ENCODE results near the gene APCDD1L.

The APCDD1L gene

DNA sequence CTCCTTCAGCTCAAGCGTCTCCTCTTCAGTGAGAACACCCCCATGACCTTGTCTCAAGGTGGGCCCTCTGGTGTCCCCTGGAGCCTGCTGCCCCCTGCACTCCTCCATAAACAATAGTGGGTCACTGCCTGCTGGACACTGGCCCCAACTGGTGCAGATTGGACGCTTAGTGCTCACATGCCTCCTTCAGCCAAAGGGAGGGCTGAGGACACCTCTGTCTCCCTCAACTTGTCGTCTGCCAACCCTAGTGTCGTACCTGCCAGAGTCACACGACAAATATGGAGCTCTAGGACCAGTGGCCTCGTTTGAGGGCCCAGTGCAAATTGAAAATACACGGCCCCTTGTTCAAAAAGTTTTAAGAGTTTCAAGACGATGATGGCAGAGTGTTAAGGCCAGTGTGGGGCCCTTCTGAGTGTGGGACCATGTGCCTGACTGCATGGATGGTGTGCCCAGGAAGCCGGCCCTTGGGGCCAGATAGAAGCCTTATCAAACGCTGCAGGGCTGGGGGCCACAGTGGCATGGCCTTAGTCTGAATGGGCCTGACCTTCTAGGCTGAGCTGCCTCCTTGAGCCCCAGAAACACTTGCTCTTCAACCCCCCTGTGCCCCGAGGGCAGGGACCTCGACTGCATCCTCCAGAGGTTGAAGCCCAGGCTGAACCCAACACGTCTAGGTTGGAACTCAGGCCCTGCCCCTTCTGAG is 20.1 kb downstream of the APCDD1L start:
- H3K79me2 ChIP-seq (ENCODE audit: insufficient read depth, low read length) = no peaks in the 10 kb centered on the region
- no peaks in the 10 kb centered on the region for H3K27me3 ChIP-seq (ENCODE audit: insufficient read depth, low read length)
- TF ChIP-seq EZH2 (IDR thresholded peaks at IDR 0.05; ENCODE audit: borderline replicate concordance, low read length) = no peak
- TF ChIP-seq, protein P1, sequence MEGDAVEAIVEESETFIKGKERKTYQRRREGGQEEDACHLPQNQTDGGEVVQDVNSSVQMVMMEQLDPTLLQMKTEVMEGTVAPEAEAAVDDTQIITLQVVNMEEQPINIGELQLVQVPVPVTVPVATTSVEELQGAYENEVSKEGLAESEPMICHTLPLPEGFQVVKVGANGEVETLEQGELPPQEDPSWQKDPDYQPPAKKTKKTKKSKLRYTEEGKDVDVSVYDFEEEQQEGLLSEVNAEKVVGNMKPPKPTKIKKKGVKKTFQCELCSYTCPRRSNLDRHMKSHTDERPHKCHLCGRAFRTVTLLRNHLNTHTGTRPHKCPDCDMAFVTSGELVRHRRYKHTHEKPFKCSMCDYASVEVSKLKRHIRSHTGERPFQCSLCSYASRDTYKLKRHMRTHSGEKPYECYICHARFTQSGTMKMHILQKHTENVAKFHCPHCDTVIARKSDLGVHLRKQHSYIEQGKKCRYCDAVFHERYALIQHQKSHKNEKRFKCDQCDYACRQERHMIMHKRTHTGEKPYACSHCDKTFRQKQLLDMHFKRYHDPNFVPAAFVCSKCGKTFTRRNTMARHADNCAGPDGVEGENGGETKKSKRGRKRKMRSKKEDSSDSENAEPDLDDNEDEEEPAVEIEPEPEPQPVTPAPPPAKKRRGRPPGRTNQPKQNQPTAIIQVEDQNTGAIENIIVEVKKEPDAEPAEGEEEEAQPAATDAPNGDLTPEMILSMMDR (IDR thresholded peaks at IDR 0.05; ENCODE audit: low read length) = no peak

DNA sequence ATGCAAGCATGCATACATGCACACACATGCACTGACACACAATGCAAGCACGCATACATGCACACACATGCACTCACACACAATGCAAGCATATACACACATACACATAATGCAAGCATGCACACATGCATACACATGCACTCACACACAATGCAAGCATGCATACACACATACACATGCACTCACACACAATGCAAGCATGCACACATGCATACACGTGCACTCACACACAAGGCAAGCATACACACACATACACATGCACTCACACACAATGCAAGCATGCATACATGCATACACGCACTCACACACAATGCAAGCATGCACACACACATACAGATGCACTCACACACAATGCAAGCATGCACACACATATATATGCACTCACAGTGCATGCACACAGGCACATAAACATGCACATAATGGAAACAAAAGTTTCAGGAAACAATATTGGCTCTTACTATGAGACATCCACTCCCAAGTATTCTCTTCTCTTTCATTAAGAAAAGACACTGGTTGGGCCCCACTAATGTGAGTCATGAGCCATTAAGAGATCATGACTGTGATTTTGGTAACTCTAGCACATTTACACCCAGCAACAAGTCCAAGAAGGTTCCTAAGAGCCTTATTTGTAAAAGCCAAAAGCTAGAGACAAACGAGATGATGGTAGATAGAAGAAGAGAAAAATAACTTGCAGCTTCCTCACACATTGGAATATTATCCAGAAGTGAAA is 22.2 kb downstream of the APCDD1L start:
- Histone ChIP-seq H3K27me3 (ENCODE audit: insufficient read depth, low read length) (no peaks in the 10 kb centered on the region), H3K4me1 (ENCODE audit: insufficient read depth, low read length, severe bottlenecking) (no peaks in the 10 kb centered on the region), H2AFZ (ENCODE audit: low read length) (no peak overlapping the region), H3K9me3 (ENCODE audit: low read length) (0 out of 2 replicates have a peak, but pooled peaks cover 2% of the 10 kb centered on the region), H3K4me2 (ENCODE audit: low read length) (no peak overlapping the region), H3K79me2 (ENCODE audit: insufficient read depth, low read length) (no peaks in the 10 kb centered on the region), H3K27ac (ENCODE audit: low read depth, low read length, poor library complexity, severe bottlenecking) (no peak overlapping the region), H4K20me1 (ENCODE audit: insufficient read depth, low read length) (no peaks in the 10 kb centered on the region), H3K9ac (ENCODE audit: low read length) (no peak overlapping the region), H3F3A (ENCODE audit: insufficient read depth, low read length) (no peaks in the 10 kb centered on the region), H3K36me3 (ENCODE audit: insufficient read depth, low read length) (no peaks in the 10 kb centered on the region), H3K9me2 (ENCODE audit: low read depth, low read length) (no peaks in the 10 kb centered on the region), H3K4me3 (ENCODE audit: low read depth, low read length, poor library complexity, severe bottlenecking) (no peak overlapping the region)
- TF ChIP-seq EZH2 (IDR thresholded peaks at IDR 0.05; ENCODE audit: borderline replicate concordance, low read length) = no peak
- TF ChIP-seq, protein P1 (IDR thresholded peaks at IDR 0.05; ENCODE audit: low read length) = no peak

More for the DNA sequence above, 20.1 kb downstream of the APCDD1L start:
- H3F3A ChIP-seq (ENCODE audit: insufficient read depth, low read length) = no peaks in the 10 kb centered on the region
- no peak overlapping the region for H3K9ac ChIP-seq (ENCODE audit: low read length)
- no peaks in the 10 kb centered on the region for H4K20me1 ChIP-seq (ENCODE audit: insufficient read depth, low read length)
- H3K4me2 ChIP-seq (ENCODE audit: low read length) = no peak overlapping the region
- no peaks in the 10 kb centered on the region for H3K36me3 ChIP-seq (ENCODE audit: insufficient read depth, low read length)
- no peaks in the 10 kb centered on the region for H3K9me2 ChIP-seq (ENCODE audit: low read depth, low read length)
- H3K27ac ChIP-seq (ENCODE audit: low read depth, low read length, poor library complexity, severe bottlenecking) = no peak overlapping the region
- H3K4me3 ChIP-seq (ENCODE audit: low read depth, low read length, poor library complexity, severe bottlenecking) = no peak overlapping the region
- no peaks in the 10 kb centered on the region for H3K4me1 ChIP-seq (ENCODE audit: insufficient read depth, low read length, severe bottlenecking)
- no peak overlapping the region for H2AFZ ChIP-seq (ENCODE audit: low read length)
- no peaks in the 10 kb centered on the region for H3K9me3 ChIP-seq (ENCODE audit: low read length)

DNA sequence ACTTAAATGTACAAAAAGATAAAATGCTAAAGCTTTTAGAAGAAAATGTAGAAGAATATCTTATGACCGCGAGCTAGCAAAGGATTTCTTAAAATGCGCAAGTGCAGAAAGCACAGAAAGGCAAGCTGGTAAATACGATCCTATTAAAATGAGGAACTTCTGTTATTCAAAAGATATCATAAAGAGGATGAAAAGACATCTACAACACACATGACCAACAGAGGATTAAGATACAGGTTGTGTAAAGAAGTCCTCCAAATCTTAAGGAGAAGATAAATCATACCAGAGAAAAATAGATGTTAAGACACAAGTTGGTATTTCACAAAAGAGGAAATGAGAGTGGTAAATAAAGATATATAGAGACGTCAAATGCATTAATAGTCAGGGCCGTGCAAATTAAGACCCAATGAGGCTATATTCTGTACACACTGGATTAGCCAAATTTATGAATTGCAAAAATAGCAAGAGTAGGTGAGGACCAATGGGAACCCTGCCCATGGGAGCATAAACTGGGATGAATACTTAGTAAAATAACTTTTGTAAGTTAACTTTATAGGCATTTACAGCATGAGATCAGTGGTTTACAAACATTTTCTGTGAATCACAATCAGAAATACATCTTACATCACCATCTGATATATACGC is 23.0 kb downstream of the APCDD1L start:
- H3K27ac ChIP-seq (ENCODE audit: low read depth, low read length, poor library complexity, severe bottlenecking) = no peak overlapping the region
- H3K9ac ChIP-seq (ENCODE audit: low read length) = no peak overlapping the region
- TF ChIP-seq, protein P1 (IDR thresholded peaks at IDR 0.05; ENCODE audit: low read length) = no peak
- no peak for TF ChIP-seq EZH2 (IDR thresholded peaks at IDR 0.05; ENCODE audit: borderline replicate concordance, low read length)
- no peaks in the 10 kb centered on the region for H3K9me2 ChIP-seq (ENCODE audit: low read depth, low read length)
- H3K79me2 ChIP-seq (ENCODE audit: insufficient read depth, low read length) = no peaks in the 10 kb centered on the region
- no peaks in the 10 kb centered on the region for H3K4me1 ChIP-seq (ENCODE audit: insufficient read depth, low read length, severe bottlenecking)
- H3K9me3 ChIP-seq (ENCODE audit: low read length) = 0 out of 2 replicates have a peak, but pooled peaks cover 3% of the 10 kb centered on the region
- H3K4me3 ChIP-seq (ENCODE audit: low read depth, low read length, poor library complexity, severe bottlenecking) = no peak overlapping the region
- no peaks in the 10 kb centered on the region for H3F3A ChIP-seq (ENCODE audit: insufficient read depth, low read length)
- H3K36me3 ChIP-seq (ENCODE audit: insufficient read depth, low read length) = no peaks in the 10 kb centered on the region
- H2AFZ ChIP-seq (ENCODE audit: low read length) = no peak overlapping the region
- no peaks in the 10 kb centered on the region for H4K20me1 ChIP-seq (ENCODE audit: insufficient read depth, low read length)
- H3K27me3 ChIP-seq (ENCODE audit: insufficient read depth, low read length) = no peaks in the 10 kb centered on the region
- no peak overlapping the region for H3K4me2 ChIP-seq (ENCODE audit: low read length)
